GM21390 (cell line): ENCODE measurements around the gene KRTAP9-7.

Experiments used
- ATAC-seq: cut with Tn5 transposase; IDR thresholded peaks from one replicate; pipeline ENCODE4 v1.9.1; 2021; ENCODE audit not compliant: unreplicated experiment

Gene KRTAP9-7

GRCh38 chr17:41318231-41318630 is 42.7 kb downstream of the KRTAP9-7 start:
- no peak for ATAC-seq

- ATAC-seq, result no peak
Measured at GRCh38 chr17:41322094-41322902, 46.8 kb downstream of the KRTAP9-7 start.

GRCh38 chr17:41322903-41323895 is 47.7 kb downstream of the KRTAP9-7 start:
- ATAC-seq, result no peak

GRCh38 chr17:41324180-41325075 is 48.9 kb downstream of the KRTAP9-7 start:
- ATAC-seq, result no peak

GRCh38 chr17:41325126-41325525 is 49.6 kb downstream of the KRTAP9-7 start:
- no peak for ATAC-seq

GRCh38 chr17:41325611-41326010 is 50.1 kb downstream of the KRTAP9-7 start:
- ATAC-seq, result no peak
